HepG2 (cell line): ENCODE results near the gene NELFCD. TPM values are rescaled to one million over a fixed set of nuclear protein-coding genes. Genes with fewer than 3 reads are reported as not detected.

ENCODE experiments used
- ATAC-seq: fragments of 200-7000 bp; cut with Tn5 transposase; 3 replicates; pipeline ENCODE4 v1.9.1; 2020; ENCODE audit warnings: mild to moderate bottlenecking, moderate library complexity
- BruUV-seq: library from RNA; stranded (reverse); fragments of 400-500 nt; replicated peaks from 2 replicates; lab custom pipeline; 2021; lab: Mats Ljungman, UMichigan
- CTCF ChIA-PET: fragments of 300-600 bp; formaldehyde crosslinking; extraction: SDS; loops from one replicate; lab custom pipeline; 2021; ENCODE audit warnings: low total read pairs, inconsistent platforms, low intra/inter-chr PET ratio; lab: Yijun Ruan, JAX
- POLR2A ChIA-PET: fragments of 350-600 bp; sonication (Branson Sonifier 250); formaldehyde crosslinking; loops from one replicate; lab custom pipeline; 2020; ENCODE audit warnings: antibody characterized with exemption, inconsistent platforms; lab: Yijun Ruan, JAX
- DNase-seq: peaks from one replicate; pipeline ENCODE4 v3.0.0-alpha.2; 2015; ENCODE audit warnings: low spot score
- FAIRE-seq: peaks from 3 replicates; lab custom pipeline; 2011; peaks lifted over from hg19 to GRCh38; lab: Jason Lieb, UNC
- H2AFZ ChIP-seq: one replicate; pipeline ENCODE4 v1.6.1; 2011; ENCODE audit warnings: low read length, inconsistent platforms
- H3K27ac ChIP-seq: fragments of 300-600 bp; 3 replicates; pipeline ENCODE4 v1.8.0; 2011; ENCODE audit warnings: mixed run types, mild to moderate bottlenecking, mixed read lengths, low read length, inconsistent platforms; ENCODE audit not compliant: insufficient read depth; ENCODE audit errors: extremely low read length
- H3K27me3 ChIP-seq, 2 experiments: fragments of 200-600 bp in 1 of 2; 2 replicates in 1 of 2; 3 replicates in 1 of 2; pipeline versions ENCODE4 v1.6.0 to v1.8.0; 2011; ENCODE audit warnings: low read length in 2 of 2, mild to moderate bottlenecking in 2 of 2, moderate library complexity in 2 of 2, inconsistent platforms in 1 of 2; ENCODE audit not compliant: insufficient read depth in 2 of 2, control insufficient read depth in 1 of 2
- H3K36me3 ChIP-seq, 2 experiments: fragments of 200-600 bp in 1 of 2; replicated peaks in 1 of 2; 2 replicates in 1 of 2; 3 replicates in 1 of 2; pipeline versions ENCODE4 v1.5.1 to v1.8.0; 2011; ENCODE audit warnings: low read length in 2 of 2, inconsistent platforms in 1 of 2; ENCODE audit not compliant: insufficient read depth in 2 of 2, control insufficient read depth in 1 of 2
- H3K4me1 ChIP-seq: 2 replicates; pipeline ENCODE4 v1.5.1; 2012; ENCODE audit warnings: low read length, inconsistent platforms; ENCODE audit not compliant: insufficient read depth
- H3K4me2 ChIP-seq: 2 replicates; pipeline ENCODE4 v1.6.0; 2011; ENCODE audit warnings: low read depth, low read length, inconsistent platforms
- H3K4me3 ChIP-seq, 3 experiments: fragments of 200-600 bp in 1 of 3; sonication (generic), shearing (Covaris generic) in 1 of 3; replicated peaks in 1 of 3; 2 replicates each; pipeline ENCODE4 v1.5.1; 2011 to 2016; ENCODE audit warnings: low read length in 3 of 3, inconsistent platforms in 2 of 3, low read depth in 2 of 3, mild to moderate bottlenecking in 2 of 3, control low read depth in 1 of 3, mixed read lengths in 1 of 3; ENCODE audit not compliant: insufficient read depth in 1 of 3
- H3K79me2 ChIP-seq: one replicate; pipeline ENCODE4 v1.6.1; 2011; ENCODE audit warnings: low read length, inconsistent platforms; ENCODE audit not compliant: insufficient read depth
- H3K9ac ChIP-seq: 2 replicates; pipeline ENCODE4 v1.6.0; 2011; ENCODE audit warnings: mild to moderate bottlenecking, low read depth, low read length, inconsistent platforms; ENCODE audit not compliant: insufficient read depth
- H3K9me3 ChIP-seq: 2 replicates; pipeline ENCODE4 v1.5.1; 2012; ENCODE audit warnings: mild to moderate bottlenecking, low read length
- H4K20me1 ChIP-seq: 2 replicates; pipeline ENCODE4 v1.6.0; 2011; ENCODE audit warnings: inconsistent platforms, mild to moderate bottlenecking, low read length, moderate library complexity; ENCODE audit not compliant: insufficient read depth
- CREB1 ChIP-seq, 2 experiments: fragments of 450-650 bp in 1 of 2; IDR thresholded peaks; 2 replicates each; pipeline ENCODE4 v1.6.1; 2016 to 2017; ENCODE audit warnings: control low read depth in 1 of 2, mild to moderate bottlenecking in 1 of 2, missing compliant biosample characterization in 1 of 2, missing genetic modification characterization in 1 of 2
- GPN1 ChIP-seq: sonication (generic); formaldehyde crosslinking; IDR thresholded peaks from 2 replicates; pipeline ENCODE4 v1.5.1; 2020; ENCODE audit warnings: missing genetic modification reagents, borderline replicate concordance
- IKZF4 ChIP-seq: sonication (generic); formaldehyde crosslinking; IDR thresholded peaks from 2 replicates; pipeline ENCODE4 v1.5.1; 2020; ENCODE audit warnings: borderline replicate concordance, mild to moderate bottlenecking, low read depth, missing genetic modification reagents; ENCODE audit errors: not compliant biosample characterization
- NFIB ChIP-seq: sonication (generic); formaldehyde crosslinking; IDR thresholded peaks from 2 replicates; pipeline ENCODE4 v1.9.0; 2021; ENCODE audit warnings: missing genetic modification reagents, mild to moderate bottlenecking, borderline replicate concordance
- ZBTB20 ChIP-seq: sonication (generic); formaldehyde crosslinking; IDR thresholded peaks from 2 replicates; pipeline ENCODE4 v1.8.1; 2023; ENCODE audit warnings: missing genetic modification reagents, low read depth, mild to moderate bottlenecking, borderline replicate concordance
- ZNF891 ChIP-seq: sonication (generic); formaldehyde crosslinking; IDR thresholded peaks from 2 replicates; pipeline ENCODE4 v1.5.0; 2020; ENCODE audit warnings: mild to moderate bottlenecking, missing genetic modification reagents
- WGBS: methylation state at CpG from one replicate; pipeline ENCODE4 v1.1.6; 2017; ENCODE audit warnings: low lambda C conversion rate; 5-methylcytosine and 5-hydroxymethylcytosine counted together
- in situ Hi-C: cut with HindIII; loops from 2 replicates; pipeline ENCODE4 v1.10.0; 2017; ENCODE audit warnings: low pct_unique_long_range_greater_than_20kb; ENCODE audit not compliant: extremely low pct_ligation_motif_present
- intact Hi-C: fragments of 100-400 bp; cut with micrococcal nuclease; formaldehyde crosslinking; loops from one replicate; pipeline ENCODE4 v1.10.0; 2022; ENCODE audit not compliant: unreplicated experiment
- polyA plus RNA-seq, 8 experiments: library from polyadenylated mRNA; depleted of rRNA in 3 of 8; stranded (reverse) in 7 of 8; unstranded in 1 of 8; fragments of >200 nt; fragmentation: Illumina TruSeq in 4 of 8; extraction: Trizol in 4 of 8; gene quantifications; 2 replicates each; pipeline versions ENCODE4 v1.2.1 to v1.2.3, GENCODE V29; 2011 to 2016; ENCODE audit warnings: low read depth in 4 of 8, missing spikeins in 1 of 8, mixed read lengths in 1 of 8; ENCODE audit not compliant: insufficient read depth in 1 of 8
- total RNA-seq, 5 experiments: library from RNA; depleted of rRNA; stranded (reverse); fragments of >200 nt; fragmentation: Illumina TruSeq; extraction: Trizol; gene quantifications; 2 replicates each; pipeline ENCODE4 v1.2.3, GENCODE V29; 2016; ENCODE audit warnings: low read depth in 1 of 5
- TF ChIP-seq, protein P1 (sequence below): sonication (generic); formaldehyde crosslinking; IDR thresholded peaks from 2 replicates; pipeline ENCODE4 v1.5.1; 2020; ENCODE audit warnings: mild to moderate bottlenecking, missing genetic modification reagents
- TF ChIP-seq, protein P2 (sequence below): sonication (generic); formaldehyde crosslinking; IDR thresholded peaks from 2 replicates; pipeline ENCODE4 v1.4.0; 2020; ENCODE audit warnings: mild to moderate bottlenecking, missing genetic modification reagents

NELFCD gene
- total and polyA plus RNA-seq, 2 of the 13 experiments (the other 11 are each of a cell fraction or from before 2014, with no cell fraction given), result 159 to 203 TPM

DNA sequence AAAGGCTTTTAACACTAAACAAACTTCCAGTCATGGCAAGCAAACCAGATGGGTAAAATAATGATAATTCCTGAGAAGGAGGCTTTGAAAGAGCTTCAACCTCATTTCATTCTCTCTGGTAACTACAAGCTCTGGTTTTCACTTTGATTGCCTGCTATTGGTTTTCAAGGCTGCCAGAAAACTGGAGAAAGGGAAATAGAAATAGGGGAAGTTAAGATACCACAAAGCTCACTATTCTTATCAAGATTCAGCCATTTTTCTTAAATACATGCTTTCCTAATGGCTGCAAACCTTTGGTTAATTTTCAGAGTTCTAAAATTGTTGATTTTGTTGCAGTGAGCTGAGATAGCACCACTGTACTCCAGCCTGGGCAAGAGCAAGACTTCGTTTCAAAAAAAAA lies 42.5 kb upstream of the NELFCD start (continued):
- no peak for TF ChIP-seq GPN1 (CRISPR knock-in tag)
- TF ChIP-seq, protein P1, sequence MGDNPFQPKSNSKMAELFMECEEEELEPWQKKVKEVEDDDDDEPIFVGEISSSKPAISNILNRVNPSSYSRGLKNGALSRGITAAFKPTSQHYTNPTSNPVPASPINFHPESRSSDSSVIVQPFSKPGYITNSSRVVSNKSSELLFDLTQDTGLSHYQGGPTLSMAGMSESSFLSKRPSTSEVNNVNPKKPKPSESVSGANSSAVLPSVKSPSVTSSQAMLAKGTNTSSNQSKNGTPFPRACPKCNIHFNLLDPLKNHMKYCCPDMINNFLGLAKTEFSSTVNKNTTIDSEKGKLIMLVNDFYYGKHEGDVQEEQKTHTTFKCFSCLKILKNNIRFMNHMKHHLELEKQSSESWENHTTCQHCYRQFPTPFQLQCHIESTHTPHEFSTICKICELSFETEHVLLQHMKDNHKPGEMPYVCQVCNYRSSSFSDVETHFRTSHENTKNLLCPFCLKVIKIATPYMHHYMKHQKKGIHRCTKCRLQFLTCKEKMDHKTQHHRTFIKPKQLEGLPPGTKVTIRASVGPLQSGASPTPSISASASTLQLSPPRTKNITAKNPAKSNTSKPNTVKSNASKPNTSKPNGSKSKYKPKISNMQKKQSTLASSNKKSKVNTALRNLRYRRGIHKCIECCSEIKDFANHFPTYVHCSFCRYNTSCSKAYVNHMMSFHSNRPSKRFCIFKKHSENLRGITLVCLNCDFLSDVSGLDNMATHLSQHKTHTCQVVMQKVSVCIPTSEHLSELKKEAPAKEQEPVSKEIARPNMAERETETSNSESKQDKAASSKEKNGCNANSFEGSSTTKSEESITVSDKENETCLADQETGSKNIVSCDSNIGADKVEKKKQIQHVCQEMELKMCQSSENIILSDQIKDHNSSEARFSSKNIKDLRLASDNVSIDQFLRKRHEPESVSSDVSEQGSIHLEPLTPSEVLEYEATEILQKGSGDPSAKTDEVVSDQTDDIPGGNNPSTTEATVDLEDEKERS (CRISPR knock-in tag), result no peak

DNA sequence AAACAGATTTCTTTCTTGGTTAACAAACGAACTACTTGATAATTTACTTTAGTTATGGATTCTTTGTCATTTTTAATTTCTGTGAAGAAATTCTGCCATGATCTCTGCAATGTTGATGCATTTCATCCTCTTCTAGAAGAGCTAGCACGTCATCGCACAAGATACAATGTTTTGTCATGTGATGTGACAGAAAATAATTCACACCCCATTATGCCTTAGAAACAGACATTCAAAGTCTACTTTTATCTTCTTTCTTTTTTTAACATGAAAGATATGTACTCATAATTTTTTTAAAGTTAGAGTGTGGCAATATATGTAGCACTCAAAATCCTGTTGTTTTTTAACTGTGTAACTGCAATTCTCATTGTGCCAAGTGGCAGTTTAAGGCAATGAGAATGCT lies 39.6 kb upstream of the NELFCD start:
- in situ Hi-C loops, result no loop called here
- CTCF ChIA-PET, result no interaction called here
- no peak overlapping the region for H3K4me3 ChIP-seq
- ATAC-seq (no peak), FAIRE-seq (no peak), DNase-seq (no peak)
- no peak overlapping the region for H3K4me2 ChIP-seq
- H3K9me3 ChIP-seq, result no peaks in the 10 kb centered on the region
- 52% methylated on average over 3 of the region's 3 CpGs for WGBS
- no peaks in the 10 kb centered on the region for H3K36me3 ChIP-seq
- no TSS peak for BruUV-seq
- H3K27ac ChIP-seq, result no peak overlapping the region
- H2AFZ ChIP-seq, result no peak overlapping the region
- POLR2A ChIA-PET, result no interaction called here
- no peak for TF ChIP-seq NFIB (CRISPR knock-in tag)
- 0 out of 2 replicates have a peak, but pooled peaks have one; percentile 22 for TF ChIP-seq CREB1 (IDR thresholded peaks at IDR 0.05)
- TF ChIP-seq CREB1 (CRISPR knock-in tag; IDR thresholded peaks at IDR 0.05), result no peak
- no peak for TF ChIP-seq ZBTB20 (CRISPR knock-in tag)
- TF ChIP-seq, protein P2, sequence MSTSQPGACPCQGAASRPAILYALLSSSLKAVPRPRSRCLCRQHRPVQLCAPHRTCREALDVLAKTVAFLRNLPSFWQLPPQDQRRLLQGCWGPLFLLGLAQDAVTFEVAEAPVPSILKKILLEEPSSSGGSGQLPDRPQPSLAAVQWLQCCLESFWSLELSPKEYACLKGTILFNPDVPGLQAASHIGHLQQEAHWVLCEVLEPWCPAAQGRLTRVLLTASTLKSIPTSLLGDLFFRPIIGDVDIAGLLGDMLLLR (CRISPR knock-in tag), result no peak
- TF ChIP-seq ZNF891 (CRISPR knock-in tag), result no peak
- no peak for TF ChIP-seq IKZF4
- no peak overlapping the region for H3K9ac ChIP-seq
- no peaks in the 10 kb centered on the region for H4K20me1 ChIP-seq
- H3K79me2 ChIP-seq, result no peaks in the 10 kb centered on the region
- no peaks in the 10 kb centered on the region for H3K4me1 ChIP-seq
- intact Hi-C loops, result no loop called here
- H3K27me3 ChIP-seq, result peaks cover 0 to 33% of the 10 kb centered on the region in 2 experiments; a peak in 3 of 5 replicates
